PFSK-1 (cell line): ENCODE measurements around the gene SAMD4A.

ENCODE experiments used
- FOXP2 ChIP-seq: optimal IDR thresholded peaks from 2 replicates; pipeline ENCODE3; 2011; ENCODE audit warnings: borderline replicate concordance, control low read depth, inconsistent platforms; ENCODE audit not compliant: insufficient read depth; ENCODE audit errors: extremely low read length, extremely low read depth
- POLR2AphosphoS5 ChIP-seq: IDR thresholded peaks from 2 replicates; pipeline ENCODE4 v1.6.1; 2012; ENCODE audit warnings: low read depth, mild to moderate bottlenecking, control low read depth, low read length, moderate library complexity
- SIN3A ChIP-seq: IDR thresholded peaks from 2 replicates; pipeline ENCODE4 v1.6.1; 2012; ENCODE audit warnings: mild to moderate bottlenecking, low read length, moderate library complexity, borderline replicate concordance; ENCODE audit not compliant: insufficient read depth
- TAF1 ChIP-seq: IDR thresholded peaks from 2 replicates; pipeline ENCODE4 v1.6.1; 2012; ENCODE audit warnings: low read length, control low read depth, borderline replicate concordance; ENCODE audit not compliant: insufficient read depth
- TF ChIP-seq, protein P1 (sequence below), 2 experiments: IDR thresholded peaks; 2 replicates each; pipeline versions ENCODE4 v1.6.1 to v1.8.0; 2011 to 2012; ENCODE audit warnings: low read depth in 2 of 2, low read length in 2 of 2, control low read depth in 1 of 2, inconsistent platforms in 1 of 2, mild to moderate bottlenecking in 1 of 2, moderate library complexity in 1 of 2; ENCODE audit not compliant: insufficient read depth in 1 of 2

Gene SAMD4A

DNA sequence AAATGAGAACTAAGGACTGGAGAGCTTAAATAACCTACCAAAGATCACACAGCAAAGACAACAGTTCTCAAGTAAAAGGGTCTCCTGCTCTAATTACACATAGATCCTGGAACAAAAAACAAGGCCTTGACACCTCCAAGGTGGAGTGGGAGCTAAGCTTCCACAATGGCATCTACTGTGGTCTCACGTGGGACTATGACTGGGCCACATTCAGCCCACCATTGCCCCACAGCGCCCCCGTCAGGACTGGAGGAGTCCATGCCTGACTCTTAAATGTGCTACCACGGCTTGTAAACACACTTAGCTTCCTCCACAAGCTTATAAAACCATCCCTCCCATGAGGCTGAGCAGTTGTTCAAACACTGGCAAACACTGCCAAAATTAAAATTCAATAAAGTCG, 247.1 kb downstream of the SAMD4A start:
- TF ChIP-seq TAF1 (no peak), FOXP2 (no peak), SIN3A (no peak), POLR2AphosphoS5 (no peak)
- TF ChIP-seq, protein P1, sequence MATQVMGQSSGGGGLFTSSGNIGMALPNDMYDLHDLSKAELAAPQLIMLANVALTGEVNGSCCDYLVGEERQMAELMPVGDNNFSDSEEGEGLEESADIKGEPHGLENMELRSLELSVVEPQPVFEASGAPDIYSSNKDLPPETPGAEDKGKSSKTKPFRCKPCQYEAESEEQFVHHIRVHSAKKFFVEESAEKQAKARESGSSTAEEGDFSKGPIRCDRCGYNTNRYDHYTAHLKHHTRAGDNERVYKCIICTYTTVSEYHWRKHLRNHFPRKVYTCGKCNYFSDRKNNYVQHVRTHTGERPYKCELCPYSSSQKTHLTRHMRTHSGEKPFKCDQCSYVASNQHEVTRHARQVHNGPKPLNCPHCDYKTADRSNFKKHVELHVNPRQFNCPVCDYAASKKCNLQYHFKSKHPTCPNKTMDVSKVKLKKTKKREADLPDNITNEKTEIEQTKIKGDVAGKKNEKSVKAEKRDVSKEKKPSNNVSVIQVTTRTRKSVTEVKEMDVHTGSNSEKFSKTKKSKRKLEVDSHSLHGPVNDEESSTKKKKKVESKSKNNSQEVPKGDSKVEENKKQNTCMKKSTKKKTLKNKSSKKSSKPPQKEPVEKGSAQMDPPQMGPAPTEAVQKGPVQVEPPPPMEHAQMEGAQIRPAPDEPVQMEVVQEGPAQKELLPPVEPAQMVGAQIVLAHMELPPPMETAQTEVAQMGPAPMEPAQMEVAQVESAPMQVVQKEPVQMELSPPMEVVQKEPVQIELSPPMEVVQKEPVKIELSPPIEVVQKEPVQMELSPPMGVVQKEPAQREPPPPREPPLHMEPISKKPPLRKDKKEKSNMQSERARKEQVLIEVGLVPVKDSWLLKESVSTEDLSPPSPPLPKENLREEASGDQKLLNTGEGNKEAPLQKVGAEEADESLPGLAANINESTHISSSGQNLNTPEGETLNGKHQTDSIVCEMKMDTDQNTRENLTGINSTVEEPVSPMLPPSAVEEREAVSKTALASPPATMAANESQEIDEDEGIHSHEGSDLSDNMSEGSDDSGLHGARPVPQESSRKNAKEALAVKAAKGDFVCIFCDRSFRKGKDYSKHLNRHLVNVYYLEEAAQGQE (IDR thresholded peaks at IDR 0.05; ENCODE audit: insufficient read depth in 1 of 2, low read depth in 2 of 2, low read length in 2 of 2), result no peak

DNA sequence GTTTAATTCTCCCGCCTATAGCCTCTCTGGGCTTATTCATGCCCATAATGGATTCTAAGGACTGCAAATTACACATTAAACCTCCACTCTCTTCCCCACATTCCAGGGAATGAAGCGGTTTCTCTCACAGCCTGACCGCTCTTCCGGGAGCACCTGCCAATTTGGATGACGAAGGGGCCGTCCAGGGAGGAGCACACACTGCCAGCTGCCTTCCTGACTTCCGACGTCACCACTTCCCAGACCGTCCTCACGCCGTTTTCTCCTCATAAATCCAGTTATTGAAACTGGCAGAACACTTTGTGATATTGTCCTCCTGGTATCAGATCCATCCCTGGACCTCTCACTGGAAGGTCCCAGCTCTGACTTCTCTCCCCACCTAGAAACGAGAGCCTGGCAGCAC, 248.1 kb downstream of the SAMD4A start:
- no peak for TF ChIP-seq FOXP2
- TF ChIP-seq, protein P1 (IDR thresholded peaks at IDR 0.05; ENCODE audit: insufficient read depth in 1 of 2, low read depth in 2 of 2, low read length in 2 of 2), result no peak
- no peak for TF ChIP-seq POLR2AphosphoS5

DNA sequence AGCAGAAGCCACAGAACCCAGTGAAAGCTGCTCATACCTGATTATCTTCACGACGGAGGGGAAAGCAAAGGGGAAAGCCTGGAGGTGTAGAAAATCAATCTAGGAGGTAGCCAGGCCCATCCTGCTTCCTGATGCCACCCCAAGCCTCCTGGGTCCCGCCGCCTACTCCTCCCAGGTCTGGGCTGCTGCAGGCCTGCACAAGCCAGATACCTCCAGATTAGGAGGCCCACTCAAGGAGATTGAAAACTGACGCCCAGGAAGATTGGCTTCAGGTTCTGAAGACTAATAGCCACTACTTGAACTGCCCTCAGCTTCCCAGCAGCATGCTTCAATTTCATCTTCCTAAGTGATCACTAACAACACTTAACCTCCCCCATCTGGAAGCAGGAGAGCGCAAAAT, 248.6 kb downstream of the SAMD4A start:
- TF ChIP-seq FOXP2 (no peak), POLR2AphosphoS5 (no peak), SIN3A (no peak), TAF1 (no peak)
- TF ChIP-seq, protein P1 (IDR thresholded peaks at IDR 0.05; ENCODE audit: insufficient read depth in 1 of 2, low read depth in 2 of 2, low read length in 2 of 2), result no peak

DNA sequence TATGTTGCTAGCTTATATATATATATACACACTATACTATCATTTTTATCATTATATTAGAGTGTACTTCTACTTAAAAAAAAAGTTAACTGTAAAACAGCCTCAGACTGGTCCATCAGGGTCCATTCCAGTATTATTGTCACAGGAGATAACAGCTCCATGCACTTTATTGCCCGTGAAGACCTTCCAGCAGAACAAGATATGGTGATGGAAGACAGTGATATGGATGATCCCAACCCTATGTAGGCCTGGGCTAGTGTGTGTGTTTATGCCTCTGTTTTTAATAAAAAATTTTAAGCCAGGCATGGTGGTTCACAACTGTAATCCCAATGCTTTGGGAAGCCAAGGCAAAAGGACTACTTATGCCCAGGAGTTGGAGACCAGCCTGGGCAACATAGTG, 249.5 kb downstream of the SAMD4A start:
- TF ChIP-seq POLR2AphosphoS5 (no peak), FOXP2 (no peak), SIN3A (no peak), TAF1 (no peak)
- TF ChIP-seq, protein P1 (IDR thresholded peaks at IDR 0.05; ENCODE audit: insufficient read depth in 1 of 2, low read depth in 2 of 2, low read length in 2 of 2), result no peak

DNA sequence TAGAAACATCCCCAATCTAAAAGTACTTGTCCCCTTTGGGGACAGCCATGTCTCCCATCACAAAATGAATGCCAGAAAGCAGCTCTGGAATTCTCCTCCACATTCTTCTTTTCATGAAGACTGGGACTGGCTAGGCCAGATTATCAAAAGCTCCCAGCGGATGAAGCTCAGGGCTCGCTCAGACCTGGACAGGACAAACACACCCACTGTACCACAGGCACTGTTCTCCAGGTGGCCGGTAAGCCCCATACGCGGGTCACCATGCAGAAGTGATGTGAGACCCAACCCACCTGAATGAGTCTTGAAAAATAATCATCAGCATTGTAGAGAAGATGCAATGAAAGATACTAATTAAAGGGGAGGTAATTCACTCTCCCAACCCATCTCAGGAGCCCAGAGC, 250.6 kb downstream of the SAMD4A start:
- TF ChIP-seq FOXP2 (no peak), TAF1 (no peak), POLR2AphosphoS5 (no peak), SIN3A (no peak)
- TF ChIP-seq, protein P1 (IDR thresholded peaks at IDR 0.05; ENCODE audit: insufficient read depth in 1 of 2, low read depth in 2 of 2, low read length in 2 of 2), result no peak
